GM18517 (cell line): ENCODE measurements around the gene PTPRD.

Source experiments
- ATAC-seq: cut with Tn5 transposase; IDR thresholded peaks from one replicate; pipeline ENCODE4 v1.9.1; 2021; ENCODE audit warnings: mild to moderate bottlenecking, moderate library complexity; ENCODE audit not compliant: unreplicated experiment

Gene PTPRD

DNA sequence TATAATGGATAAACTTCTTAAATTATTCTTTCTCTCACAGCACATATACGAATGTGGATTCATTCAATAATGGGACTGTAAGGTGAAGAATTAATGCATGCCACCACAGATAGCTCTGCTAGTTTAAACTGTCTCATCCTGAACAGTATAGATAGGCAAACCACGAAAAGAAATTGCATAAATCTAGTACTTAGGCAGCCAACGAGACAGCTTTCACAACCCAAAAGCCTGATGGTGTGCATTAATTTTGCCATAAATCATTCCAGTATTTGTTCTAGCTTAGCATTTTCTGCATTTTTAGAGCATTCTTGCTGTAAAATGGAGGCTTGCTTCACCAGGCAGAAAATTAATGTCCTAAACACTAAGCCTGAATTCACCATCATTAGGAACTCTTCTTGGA, 1979.0 kb downstream of the PTPRD start:
- no peak for ATAC-seq

DNA sequence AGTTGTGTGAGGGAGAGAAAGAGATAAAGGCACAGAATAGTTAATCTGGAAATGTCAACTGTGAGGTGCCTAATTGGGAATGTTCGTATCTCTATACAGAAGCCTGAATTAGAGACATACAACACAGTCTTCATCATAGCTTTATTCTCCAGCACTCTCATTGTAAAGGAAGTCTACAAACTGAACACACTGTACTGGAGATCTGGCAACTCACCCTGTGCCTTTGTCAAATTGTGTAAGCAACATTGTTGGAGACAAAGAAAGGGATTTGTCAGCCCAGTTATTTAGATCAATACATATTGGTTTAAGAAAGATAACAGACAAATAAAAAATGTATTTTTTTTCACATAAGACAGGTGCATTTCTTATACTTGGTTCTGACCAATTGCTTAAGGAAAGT, 1980.3 kb downstream of the PTPRD start:
- ATAC-seq = no peak

DNA sequence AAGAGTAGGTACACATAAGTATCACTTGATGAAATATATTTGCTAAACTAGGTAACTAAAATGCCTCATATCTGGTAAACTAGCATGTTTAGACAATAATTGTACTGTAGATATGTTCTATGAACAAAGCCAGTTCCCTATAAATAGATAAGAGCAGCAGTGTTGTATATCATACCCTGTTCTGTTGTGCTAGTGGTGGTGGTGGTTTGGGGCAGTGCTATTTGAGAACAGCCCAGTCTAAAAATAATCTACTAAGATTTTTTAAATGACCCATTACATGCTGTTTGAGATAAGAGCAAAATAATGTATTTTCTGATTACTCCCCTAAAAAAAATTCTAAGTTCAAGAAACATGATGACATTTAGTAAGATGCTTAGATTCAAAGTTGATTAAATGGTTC, 1984.0 kb downstream of the PTPRD start:
- ATAC-seq = no peak

- no peak for ATAC-seq
Observed at GRCh38 chr9:8627976-8628679, 1984.7 kb downstream of the PTPRD start.

DNA sequence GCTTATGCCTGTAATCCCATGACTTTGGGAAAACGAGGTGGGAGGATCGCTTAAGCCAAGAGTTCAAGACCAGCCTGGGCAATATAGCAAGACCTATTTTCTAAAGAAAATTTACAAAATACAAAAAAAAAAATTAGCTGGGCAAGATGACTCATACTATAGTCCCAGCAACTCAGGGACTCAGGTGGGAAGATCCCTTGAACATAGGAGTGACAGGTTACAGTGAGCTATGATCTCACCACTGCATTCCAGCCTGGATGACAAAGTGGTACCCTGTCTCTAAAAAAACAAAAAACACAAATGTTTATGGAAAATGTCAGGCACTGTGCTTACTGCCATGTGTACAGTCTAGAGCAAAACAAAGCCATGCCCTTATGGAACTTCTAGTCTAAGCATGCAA, 1989.9 kb downstream of the PTPRD start:
- no peak for ATAC-seq

DNA sequence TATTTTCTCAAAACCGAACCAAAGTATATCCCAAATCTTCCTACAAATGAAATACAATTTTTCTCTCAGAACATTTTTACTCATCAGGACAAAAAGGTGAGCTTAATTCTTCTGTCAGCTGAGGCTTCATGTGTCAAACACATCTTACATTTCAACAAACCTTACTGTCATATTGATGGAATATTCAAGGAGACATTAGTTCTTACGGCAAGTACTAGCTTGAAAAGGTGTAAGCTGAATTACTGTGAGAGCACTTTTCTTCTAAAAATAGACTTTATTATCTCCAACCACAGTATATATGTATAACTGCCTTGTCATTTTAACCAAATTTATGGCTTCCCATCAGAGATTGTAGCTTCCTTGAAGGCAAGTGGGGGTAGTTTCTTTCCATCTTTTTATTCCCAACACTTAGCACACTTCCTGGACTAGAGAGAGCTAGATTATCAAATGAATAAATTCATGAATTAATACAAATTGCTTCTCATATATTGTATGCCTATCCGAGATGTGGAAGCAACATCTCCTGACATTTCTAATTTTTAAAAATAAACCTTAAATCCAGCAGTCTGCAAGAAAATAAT, 1990.5 kb downstream of the PTPRD start:
- no peak for ATAC-seq

DNA sequence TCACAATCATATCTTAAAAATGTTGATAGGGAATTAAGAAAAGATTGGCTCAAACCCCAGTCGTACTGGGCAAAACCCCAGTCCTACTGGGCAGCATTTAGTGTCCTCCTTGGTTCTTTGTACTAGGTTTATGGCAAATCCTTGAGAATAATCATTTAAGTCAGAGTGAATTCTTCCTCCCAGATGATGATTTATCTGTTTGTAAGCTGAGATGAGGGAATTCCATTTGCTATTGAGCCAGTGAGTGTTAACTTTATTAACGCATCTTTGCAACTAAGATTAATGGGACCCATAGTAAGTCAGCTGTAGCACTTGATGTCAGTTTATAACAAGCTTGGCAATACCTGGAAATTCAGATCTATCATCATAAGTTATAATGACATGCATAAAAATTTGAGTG, 1991.4 kb downstream of the PTPRD start:
- ATAC-seq = no peak

- ATAC-seq = no peak
Observed at GRCh38 chr9:8616414-8616813, 1996.4 kb downstream of the PTPRD start.

- no peak for ATAC-seq
Observed at GRCh38 chr9:8614926-8615440, 1997.8 kb downstream of the PTPRD start.

DNA sequence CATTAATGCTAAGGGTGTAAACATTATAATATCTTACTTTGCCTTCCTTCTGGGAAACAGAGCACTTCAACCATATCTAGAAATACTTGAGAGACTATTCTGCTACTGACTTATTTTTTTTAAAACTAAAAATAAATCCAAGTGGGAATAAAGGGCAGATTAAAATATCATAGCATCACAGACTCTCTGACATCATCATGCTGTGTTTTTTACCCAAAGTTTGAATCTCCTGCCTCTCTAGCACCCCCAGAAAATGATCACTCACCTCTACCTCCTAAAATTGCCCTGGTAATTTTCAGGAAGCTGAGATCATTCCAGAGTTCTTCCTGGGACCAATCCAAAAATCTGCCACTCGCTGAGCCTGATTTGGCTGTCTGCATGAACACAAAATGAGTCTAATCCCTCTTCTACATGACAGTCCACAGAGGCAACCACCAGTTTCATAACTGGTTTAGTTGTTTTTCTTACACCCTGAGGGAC, 1999.4 kb downstream of the PTPRD start:
- no peak for ATAC-seq

GRCh38 chr9:8611153-8611552, 2001.6 kb downstream of the PTPRD start:
- ATAC-seq = no peak

GRCh38 chr9:8610256-8610655, 2002.5 kb downstream of the PTPRD start:
- ATAC-seq = no peak

- ATAC-seq = no peak
Observed at GRCh38 chr9:8605096-8605495, 2007.7 kb downstream of the PTPRD start.

- no peak for ATAC-seq
Observed at GRCh38 chr9:8604201-8604600, 2008.6 kb downstream of the PTPRD start.

DNA sequence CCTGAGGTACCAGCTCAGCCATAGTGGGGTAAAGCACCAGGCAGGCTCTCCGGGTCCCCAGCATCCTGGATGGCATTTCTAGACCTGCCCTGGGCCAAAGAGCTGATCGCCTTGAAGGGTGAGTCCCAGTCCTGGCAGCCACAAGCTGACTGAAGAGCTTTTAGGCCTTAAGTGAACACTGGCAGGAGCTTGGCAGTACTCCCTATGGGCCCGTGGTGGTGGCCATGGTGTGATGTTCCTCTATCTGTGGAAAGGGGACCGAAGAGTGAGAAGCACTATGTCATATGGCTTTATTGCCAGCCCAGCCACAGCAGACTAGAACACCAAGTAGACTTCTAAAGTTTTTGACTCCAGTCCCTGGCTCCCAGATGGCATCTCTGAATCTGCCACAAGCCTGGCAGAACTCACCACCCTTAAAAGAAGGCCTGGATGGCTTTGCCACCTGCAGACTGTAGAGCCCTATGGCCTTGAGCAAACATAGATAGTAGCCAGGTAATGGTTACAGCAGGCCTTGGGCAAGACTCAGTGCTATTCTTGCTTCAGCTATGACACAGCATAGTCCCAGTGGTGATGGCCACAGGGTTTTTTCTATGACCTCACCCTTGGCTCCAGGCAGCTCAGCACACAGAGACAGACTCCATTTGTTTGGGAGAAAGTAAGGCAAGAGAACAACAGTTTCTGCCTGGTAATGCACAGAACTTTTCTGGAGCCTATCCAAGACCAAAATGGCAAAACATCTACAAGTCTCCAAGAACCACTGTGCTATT, 2011.7 kb downstream of the PTPRD start:
- ATAC-seq = no peak

GRCh38 chr9:8599937-8600336, 2012.9 kb downstream of the PTPRD start:
- no peak for ATAC-seq

- no peak for ATAC-seq
Observed at GRCh38 chr9:8589476-8589875, 2023.3 kb downstream of the PTPRD start.

DNA sequence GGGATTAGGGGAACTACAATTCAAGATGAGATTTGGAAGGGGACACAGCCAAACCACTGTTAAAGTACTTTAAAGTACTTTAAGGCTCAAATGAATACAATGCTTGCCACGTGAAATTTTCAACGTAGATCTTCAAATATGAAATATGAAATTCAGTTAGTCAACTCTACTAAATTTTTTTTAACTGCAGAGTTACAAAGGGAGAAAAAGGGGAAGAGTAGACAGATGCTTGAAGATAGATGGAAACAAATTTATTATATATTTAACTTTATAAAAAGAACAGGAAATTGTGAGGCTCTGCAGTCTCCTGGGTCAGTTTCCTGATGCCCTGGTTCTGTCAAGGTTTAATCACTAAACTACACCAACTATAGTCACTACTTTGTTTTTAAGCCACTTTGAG, 2027.8 kb downstream of the PTPRD start:
- ATAC-seq = no peak

GRCh38 chr9:8579661-8580060, 2033.1 kb downstream of the PTPRD start:
- no peak for ATAC-seq

DNA sequence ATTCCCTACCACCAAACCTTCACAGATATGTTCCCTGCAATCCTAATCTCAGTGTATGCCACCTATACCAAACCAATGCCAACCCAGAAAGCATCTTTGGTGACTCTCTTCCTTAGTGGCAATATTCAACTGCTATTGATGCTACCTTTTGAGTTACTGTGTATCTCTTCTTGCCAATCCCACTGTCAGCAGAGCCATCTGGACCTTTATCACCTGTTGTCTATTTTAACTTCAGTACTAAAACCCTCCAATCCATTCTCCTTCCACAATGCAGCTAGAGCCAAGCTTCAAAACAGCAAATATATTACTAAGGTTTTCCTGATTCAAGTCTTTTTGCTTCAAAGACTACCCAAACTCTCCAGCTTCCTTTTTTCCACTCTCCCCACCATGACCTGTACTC, 2036.1 kb downstream of the PTPRD start:
- no peak for ATAC-seq

GRCh38 chr9:8574846-8575245, 2038.0 kb downstream of the PTPRD start:
- ATAC-seq = no peak

DNA sequence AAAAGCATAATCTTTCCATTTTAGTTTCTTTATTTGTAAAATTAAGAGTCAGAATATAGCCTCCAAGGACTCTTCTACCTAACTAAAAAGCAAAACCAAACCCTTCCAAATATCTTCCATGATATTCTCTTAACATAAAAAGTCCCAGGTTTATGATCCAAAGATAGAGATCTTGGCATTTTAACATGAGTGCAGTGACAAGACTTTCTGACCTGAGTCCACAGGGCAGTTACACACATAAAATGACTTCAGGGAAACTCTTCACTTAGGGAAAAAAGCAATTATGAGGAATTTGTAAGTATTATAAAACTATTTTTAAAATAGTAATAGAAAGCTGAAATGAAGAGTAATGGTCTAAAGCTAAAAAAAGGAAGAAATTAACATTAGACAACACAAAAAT, 2040.6 kb downstream of the PTPRD start:
- ATAC-seq = no peak
